Stimulated activated CD8-positive, alpha-beta memory T cell treated with anti-CD3 and anti-CD28 coated beads, Interleukin-12 subunit alpha, Interleukin-12 subunit beta, amount 100 ng/mL, for 1 hour (primary cell): Measurements from ENCODE around the gene C11orf54.
"Not testable (repeated sequence)": the region's sequence is repeated elsewhere in the genome, so short reads cannot be mapped to it uniquely, and the experiment has no call there.

Experiments
- DNase-seq: peaks from one replicate; pipeline ENCODE4 v3.0.0-alpha.2; 2020; ENCODE audit warnings: low read depth

C11orf54 gene

DNA sequence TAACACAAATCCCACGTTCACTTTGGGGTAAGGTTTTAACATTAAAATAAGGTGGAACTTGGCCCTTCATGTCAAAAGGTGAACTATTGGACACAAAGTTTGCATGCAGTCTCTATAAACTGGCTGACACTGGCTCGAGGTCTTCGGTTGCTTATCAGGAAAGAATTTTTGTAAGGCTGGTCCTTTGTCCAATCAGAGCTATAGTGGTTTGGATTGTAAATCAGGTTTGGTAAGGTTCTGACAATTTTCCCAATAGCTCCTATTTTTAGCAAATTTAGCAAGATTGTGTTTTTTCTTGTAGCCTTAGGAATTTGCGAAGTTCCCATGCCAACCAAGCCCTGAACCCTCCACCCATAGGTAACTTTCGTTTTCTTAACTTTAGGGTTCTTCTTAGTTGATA, 25.0 kb downstream of the C11orf54 start:
- DNase-seq: no peak

DNA sequence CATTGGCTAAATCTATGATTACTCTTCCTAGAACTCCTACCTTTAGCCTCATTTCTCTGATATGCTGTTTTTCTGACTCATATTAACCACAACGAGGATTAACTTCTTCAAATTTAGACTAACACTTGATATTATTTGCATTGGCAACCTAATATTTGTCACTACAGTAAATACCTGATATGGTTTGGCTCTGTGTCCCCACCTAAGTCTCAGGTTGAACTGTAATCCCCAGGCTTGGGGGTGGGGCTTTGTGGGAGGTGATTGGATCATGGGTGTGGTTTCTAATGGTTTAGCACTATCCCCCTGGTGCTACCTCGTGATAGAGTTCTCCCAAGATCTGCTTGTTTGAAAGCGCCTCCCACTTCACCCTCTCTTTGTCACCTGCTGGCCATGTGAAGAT, 25.5 kb downstream of the C11orf54 start:
- no peak for DNase-seq

DNA sequence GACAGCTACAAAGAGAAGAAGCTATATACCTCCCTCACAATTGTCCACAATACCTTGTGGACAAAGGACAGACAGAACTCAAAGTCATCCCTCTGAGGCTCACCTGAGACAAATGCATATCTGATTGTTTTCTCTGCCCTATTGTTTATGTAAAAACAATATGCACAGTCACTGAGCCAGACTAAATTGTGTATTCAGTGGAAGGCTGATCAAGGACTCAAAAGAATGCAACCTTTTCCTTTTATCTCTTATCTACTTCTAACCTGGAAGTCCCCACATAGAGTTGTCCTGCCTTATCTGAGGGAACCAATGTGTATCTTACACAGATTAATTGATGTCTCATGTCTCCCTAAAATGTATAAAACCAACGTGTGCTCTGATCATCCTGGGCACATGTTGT, 28.7 kb downstream of the C11orf54 start:
- no peak for DNase-seq

DNA sequence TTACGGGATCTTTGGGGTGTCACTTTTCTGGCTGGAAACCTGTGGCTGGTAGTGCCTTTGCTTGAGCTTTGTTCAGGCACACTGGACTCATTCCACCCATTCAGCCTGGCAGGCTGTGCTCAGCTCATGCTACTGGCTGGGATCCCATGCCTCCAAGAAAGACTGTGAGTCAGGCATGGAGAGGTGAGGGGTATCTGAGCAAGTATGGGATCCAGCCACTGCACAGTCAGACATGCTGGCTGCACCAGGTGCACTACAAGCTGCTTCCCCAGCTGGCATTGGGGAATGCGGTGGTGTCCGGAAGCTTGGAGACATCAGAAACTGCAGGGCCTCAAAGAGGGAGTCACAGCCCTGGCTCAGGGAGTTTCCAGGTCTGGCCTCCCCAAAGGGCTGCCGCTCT, 30.7 kb downstream of the C11orf54 start:
- DNase-seq: no peak

DNA sequence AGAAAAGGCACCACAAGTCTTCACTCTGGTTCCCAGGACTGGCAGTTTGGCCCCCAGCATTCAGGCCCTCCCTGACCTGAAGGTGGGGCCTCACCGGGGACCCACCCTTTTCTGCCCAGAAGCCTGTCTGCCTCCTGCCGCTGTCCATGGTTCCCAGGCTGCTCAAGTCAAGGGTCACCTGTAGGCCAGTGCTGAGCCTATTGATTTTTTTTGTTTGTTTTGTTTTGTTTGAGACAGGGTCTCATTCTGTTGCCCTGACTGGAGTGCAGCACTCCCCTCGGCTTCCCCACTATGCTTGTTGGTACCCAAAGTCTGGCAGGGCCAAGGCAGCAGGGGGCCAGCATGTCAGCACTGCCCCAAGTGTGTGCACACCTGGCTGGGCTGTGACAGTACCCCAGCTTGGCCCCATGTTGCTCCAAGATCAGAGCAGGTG, 31.6 kb downstream of the C11orf54 start:
- no peak for DNase-seq

DNA sequence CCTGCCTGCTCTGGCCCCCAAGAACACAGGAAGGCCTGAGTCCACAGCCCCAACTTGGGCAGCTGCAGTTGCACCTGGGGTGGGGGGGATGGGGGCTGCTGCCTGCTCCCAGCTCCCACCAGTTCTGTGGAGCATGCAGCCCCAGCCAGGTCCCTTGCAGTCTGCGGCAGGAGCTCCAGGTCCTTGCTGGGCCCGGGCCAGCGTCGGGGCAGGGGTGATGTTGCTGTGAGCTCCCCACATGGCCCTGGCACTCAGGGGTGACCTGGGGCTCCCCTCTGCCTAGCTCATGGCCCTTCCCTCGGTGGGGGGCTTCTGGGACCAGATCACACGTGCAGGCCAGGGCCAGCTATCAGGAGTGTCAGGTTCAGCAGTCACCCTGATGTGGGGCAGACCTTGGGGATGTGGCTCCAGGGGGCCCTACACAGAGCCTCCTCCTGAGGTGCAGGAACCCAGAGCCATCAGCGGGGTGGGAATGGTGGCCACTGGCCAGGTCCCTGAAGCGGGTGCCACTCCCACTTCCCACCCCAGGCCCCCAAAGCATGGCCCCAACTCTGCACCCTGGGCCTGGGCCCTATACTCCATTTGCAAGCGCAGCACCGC, 32.2 kb downstream of the C11orf54 start:
- no peak for DNase-seq

DNA sequence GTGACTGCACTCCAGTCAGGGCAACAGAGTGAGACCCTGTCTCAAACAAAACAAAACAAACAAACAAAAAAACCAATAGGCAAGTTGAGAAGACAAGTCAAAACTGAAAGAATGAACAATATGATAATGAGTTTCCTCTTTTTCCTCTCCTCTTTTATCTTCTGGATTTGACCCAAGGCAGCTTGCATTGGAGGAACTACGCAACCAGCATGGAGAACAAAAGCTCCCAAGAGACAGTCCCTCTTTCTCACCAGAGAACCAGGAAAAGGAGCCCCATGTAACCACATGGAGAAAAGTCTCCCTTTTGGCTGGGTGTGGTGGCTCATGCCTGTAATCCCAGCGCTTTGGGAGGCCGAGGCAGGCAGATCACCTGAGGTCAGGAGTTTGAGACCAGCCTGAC, 33.1 kb downstream of the C11orf54 start:
- not testable (repeated sequence) for DNase-seq

DNA sequence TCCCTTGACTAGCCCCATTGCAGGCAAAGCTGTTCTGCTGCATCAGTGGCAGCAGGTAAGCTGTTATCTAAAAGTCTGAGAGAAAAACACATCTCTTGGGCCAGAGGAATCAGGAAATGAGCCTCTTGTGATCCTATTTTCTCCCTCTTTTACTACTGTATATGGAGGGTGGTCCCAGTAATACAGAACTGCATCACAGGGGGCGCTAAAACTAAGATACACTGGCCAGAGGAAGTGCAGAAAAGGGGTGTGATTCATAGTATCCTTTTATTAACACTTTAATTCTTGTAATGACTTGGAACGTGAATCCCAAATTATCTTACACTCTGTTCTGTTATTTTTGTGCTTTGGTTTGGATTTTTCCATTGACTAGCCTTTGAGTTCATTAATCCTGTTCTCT, 33.8 kb downstream of the C11orf54 start:
- no peak for DNase-seq

DNA sequence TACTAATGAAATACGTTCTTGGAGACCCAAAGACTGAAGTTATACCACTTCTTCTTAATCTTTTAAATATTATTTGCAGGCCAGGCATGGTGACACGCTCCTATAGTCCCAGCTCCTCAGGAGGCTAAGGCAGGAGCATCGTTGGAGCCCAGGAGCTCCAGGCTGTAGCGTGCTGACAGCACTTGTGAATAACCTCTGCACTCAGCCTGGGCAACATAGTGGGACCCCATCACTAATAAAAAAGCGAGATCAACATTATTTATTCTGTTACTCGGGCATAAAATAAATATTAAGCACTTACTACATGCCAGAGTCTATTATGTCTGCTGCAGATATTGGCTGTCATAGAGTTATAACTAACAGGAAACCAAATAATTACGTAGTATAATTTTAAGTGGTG, 41.9 kb downstream of the C11orf54 start:
- no peak for DNase-seq

DNA sequence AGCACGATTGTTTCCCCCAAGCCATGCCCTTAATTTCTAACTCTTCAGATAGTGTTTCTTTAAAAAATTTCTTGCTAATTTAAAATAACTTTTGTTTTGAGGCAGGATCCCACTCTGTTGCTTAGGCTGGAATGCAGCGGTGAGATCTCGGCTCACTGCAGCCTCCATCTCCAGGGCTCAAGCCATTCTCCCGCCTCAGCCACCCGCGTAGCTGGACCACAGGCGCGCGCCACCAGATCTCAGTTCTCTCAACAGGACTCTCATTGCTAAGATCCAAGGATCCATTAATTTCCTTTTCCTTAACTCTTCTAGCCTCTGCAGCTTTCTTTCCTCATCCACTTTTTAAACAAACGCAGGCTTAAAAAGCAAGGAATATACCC, 42.3 kb downstream of the C11orf54 start:
- no peak for DNase-seq

DNA sequence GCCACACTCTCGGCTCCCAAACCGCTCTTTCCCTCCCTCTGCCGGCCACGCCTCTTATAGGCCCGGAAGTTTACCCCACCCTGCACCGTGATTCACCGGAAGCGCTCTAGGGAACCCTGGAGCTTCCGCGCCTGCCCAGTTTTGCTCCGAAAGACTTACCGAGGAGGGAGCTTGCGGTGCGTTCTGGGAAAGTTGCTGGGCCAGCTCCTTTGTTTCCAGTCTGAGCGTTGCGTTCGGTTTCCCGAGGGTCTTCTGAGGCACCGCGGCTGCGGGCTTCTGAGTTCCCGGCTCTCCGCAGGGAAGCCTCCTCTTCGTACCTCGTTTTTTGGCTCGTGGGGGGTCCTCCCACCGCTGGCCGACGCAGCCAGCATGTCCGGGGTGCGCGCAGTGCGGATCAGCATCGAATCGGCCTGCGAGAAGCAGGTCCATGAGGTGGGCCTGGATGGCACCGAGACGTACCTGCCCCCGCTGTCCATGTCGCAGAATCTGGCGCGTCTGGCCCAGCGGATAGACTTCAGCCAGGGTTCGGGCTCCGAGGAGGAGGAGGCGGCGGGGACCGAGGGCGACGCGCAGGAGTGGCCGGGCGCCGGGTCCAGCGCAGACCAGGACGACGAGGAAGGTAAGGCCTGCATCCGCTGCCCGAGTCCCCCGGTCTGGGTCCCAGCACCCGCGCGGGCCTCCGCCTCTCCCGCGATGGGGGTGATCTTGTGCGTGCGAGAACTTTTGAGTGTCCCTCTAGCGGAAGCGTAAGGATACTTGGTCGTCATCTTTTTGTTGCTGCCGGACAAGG, 42.9 kb downstream of the C11orf54 start, which contains the start of gene MED17:
Gene MED17 (plus strand): TSS at position 138 of the 790 bp plus-strand sequence. CDS start 232 bp downstream, at position 370.
- peak; percentile 87 for DNase-seq

DNA sequence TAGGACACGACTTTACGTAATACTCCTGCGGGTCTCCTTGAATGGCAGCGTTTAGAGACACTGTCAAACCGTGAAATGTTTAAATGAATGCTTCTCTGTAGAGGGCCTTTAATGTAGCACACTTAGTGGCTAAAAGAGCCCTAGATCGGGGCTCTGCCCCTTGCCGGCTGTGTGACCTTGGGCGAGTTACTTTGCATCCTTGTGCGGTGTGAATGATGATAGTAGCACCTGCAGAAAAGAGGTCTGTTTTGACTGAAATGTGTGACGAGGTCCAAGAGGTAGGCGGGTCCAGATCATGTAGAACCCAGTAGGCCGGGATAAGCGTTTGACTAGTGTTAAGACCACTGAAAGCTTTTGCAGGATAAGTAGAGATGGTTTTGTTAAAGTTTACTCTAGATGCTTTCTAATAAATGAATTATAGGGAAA, 43.5 kb downstream of the C11orf54 start:
- DNase-seq: no peak

DNA sequence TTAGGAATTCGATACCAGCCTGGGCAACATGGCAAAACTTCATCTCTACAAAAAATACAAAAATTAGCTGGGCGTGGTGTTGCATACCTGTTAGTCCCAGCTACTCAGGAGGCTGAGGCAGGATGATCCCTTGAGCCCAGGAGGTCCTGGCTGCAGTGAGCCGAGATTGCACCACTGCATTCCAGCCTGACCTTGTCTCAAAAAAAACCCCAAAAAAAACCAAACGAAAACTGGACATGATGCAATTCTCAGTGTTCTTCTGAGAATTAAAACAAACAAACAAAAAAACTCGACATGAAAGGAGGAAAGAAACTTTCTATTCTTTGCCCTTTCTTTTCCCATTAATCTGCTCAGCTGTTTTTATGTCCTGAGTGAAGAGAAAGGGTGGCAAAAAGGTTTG, 50.0 kb downstream of the C11orf54 start:
- DNase-seq: no peak

DNA sequence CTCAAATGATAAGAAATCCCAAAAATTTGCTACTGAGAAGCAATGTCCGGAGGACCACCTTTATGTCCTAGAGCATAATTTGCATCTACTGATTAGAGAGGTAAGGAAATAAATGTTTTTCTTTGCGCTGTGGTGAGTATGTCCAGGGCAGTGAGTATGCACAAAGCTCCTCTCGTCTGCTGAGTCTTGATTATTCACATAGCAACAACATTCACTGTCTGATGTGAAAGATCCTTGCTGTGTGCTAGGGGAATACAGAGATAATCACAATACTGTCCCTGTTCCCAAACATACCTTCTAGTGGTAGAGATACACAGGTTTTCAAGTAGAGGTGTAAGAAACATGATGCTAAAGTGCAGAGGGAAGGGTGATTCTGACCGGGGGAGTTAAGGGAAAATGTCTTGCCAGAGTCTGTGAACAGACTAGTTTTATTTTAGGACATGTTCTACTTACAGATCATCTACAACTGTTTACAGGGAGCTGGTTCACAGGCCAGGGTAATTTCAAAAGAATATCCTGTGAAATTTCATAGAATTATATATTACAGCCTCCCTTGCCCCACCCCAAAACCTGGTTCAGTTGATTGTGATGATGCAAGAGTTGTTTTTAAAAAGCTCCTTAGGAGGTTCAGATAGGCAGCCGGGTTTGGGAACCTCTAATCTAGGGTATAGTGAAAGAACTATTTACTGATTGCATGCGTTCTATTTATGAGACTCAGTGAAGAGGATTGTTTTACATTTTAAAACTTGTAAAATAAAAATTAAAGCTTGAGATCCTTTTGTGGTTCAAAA, 55.2 kb downstream of the C11orf54 start:
- no peak for DNase-seq

DNA sequence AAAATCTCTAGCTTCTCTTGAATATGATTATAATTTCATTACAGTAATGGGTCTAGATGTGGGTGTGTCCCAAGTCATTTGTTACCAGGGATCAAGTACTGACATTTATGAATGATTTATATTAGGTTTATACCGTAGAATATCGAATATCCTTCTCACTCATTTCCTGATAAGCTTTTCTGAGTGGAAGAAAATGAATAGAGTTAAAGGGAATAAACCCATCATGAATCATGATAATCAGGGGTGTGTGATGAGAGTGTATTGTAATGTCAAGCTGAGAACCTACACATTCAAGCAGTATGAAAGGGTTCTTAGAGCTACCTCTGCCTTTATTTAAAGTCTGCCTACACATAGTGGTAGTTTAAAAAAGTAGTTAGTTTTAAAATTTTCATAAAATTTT, 59.9 kb downstream of the C11orf54 start:
- DNase-seq: no peak

DNA sequence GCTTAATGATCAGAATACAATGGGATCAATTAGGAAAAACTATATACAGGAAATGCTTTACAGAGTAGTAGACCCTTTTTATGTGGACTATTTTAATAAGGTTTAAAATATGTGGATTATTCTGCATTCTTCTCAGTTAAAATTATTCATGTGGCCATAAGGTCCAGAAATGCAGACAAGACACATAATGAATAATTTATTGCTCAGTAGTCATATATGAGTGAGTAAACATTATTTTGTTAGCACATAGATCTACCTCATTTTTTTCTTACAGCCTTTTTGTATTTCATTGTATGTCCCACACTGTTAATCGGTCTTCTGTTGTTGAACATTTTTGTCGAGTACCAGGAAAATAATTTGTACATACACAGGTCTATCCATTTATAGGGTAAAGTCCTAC, 63.4 kb downstream of the C11orf54 start:
- no peak for DNase-seq

DNA sequence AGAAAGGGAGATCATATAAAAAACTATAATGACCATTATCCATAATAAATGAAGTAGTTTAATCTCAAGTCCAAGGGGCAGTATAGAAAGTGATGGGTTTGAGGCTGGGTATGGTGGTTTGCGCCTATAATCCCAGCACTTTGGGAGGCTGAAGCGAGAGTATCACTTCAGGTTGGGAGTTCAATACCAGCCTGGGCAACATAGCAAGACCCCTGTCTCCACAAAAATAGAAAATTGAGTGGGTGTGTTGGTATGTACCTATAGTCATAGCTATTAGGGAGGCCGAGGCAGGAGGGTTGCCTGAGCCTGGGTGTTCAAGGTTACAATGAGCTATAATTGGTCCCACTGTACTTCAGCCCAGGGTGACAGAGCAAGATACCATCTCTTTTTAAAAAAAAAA, 66.5 kb downstream of the C11orf54 start:
- DNase-seq: no peak

DNA sequence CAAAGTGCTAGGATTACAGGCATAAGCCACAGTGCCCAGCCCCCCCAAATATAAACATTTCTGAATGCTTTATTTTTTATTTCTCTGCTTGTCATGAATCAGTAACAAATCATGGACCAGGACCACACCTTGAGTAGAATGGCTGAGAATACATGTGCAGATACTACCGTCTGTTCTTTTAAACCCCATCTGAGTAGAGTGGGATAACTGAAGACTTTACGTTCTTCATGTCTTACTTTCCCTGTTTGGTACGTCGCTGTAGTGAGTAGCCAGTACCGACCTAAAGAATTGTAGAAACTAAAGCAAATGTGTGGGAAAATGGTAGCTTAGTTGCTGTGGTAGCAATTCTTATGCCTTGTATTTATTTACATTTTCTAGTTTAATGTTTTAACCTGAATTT, 72.5 kb downstream of the C11orf54 start:
- DNase-seq: no peak
